Neural crest cell (in vitro differentiated cells): ENCODE measurements around the gene SOAT2. TPM values are rescaled to one million over a fixed set of nuclear protein-coding genes. Genes with fewer than 3 reads are reported as not detected.

ENCODE experiments used
- DNase-seq: peaks from one replicate; pipeline ENCODE4 v3.0.0; 2021; ENCODE audit warnings: low read depth, mixed read lengths, low spot score
- H3K27ac Mint-ChIP-seq: one replicate; pipeline ENCODE4 v1.8.0; 2021; ENCODE audit warnings: mild to moderate bottlenecking, mixed read lengths; ENCODE audit not compliant: unreplicated experiment
- H3K27me3 Mint-ChIP-seq: 2 replicates; pipeline ENCODE4 v1.8.0; 2021; ENCODE audit warnings: low read depth, mild to moderate bottlenecking, mixed read lengths
- H3K36me3 Mint-ChIP-seq: 2 replicates; pipeline ENCODE4 v1.8.0; 2021; ENCODE audit warnings: low read depth, mild to moderate bottlenecking, mixed read lengths
- H3K4me1 Mint-ChIP-seq: 2 replicates; pipeline ENCODE4 v1.8.0; 2021; ENCODE audit warnings: mixed read lengths
- H3K4me3 Mint-ChIP-seq: one replicate; pipeline ENCODE4 v1.8.0; 2021; ENCODE audit warnings: mild to moderate bottlenecking, mixed read lengths
- H3K9me3 Mint-ChIP-seq: 2 replicates; pipeline ENCODE4 v1.8.0; 2021; ENCODE audit warnings: mixed read lengths
- CTCF ChIP-seq: fragments of 200-600 bp; sonication (generic); conservative IDR thresholded peaks from 2 replicates; pipeline ENCODE4 v1.5.0; 2021; ENCODE audit warnings: antibody characterized with exemption, mild to moderate bottlenecking
- total RNA-seq: library from RNA; stranded (reverse); gene quantifications from 2 replicates; pipeline ENCODE4 v1.2.1, GENCODE V29; 2021

SOAT2 gene
- total RNA-seq, 1 donor from 2014 or later = not detected

GRCh38 chr12:53070877-53071492, 32.3 kb upstream of the SOAT2 start:
- H3K36me3 Mint-ChIP-seq = peaks cover 15% of the 10 kb centered on the region
- no peaks in the 10 kb centered on the region for H3K27me3 Mint-ChIP-seq
- no peak overlapping the region for H3K4me3 Mint-ChIP-seq
- TF ChIP-seq CTCF = no peak
- H3K27ac Mint-ChIP-seq = no peak overlapping the region
- H3K9me3 Mint-ChIP-seq = no peaks in the 10 kb centered on the region
- DNase-seq = no peak
- peaks cover 37% of the 10 kb centered on the region for H3K4me1 Mint-ChIP-seq

- H3K27me3 Mint-ChIP-seq = no peaks in the 10 kb centered on the region
- peak overlapping the region; percentile 66 for H3K27ac Mint-ChIP-seq
- no peak for DNase-seq
These were observed 31.4 kb upstream of the SOAT2 start for GRCh38 chr12:53071591-53072551.

GRCh38 chr12:53073881-53074280, 29.4 kb upstream of the SOAT2 start:
- H3K27ac Mint-ChIP-seq = no peak overlapping the region
- peaks cover 46% of the 10 kb centered on the region for H3K4me1 Mint-ChIP-seq
- peak overlapping the region; percentile 41 for H3K4me3 Mint-ChIP-seq
- no peak for TF ChIP-seq CTCF
- H3K9me3 Mint-ChIP-seq = no peaks in the 10 kb centered on the region
- H3K36me3 Mint-ChIP-seq = peaks cover 15% of the 10 kb centered on the region
- no peak for DNase-seq
- H3K27me3 Mint-ChIP-seq = no peaks in the 10 kb centered on the region

More at GRCh38 chr12:53071591-53072551, 31.4 kb upstream of the SOAT2 start:
- Mint-ChIP-seq H3K4me1 (peaks cover 33% of the 10 kb centered on the region), H3K9me3 (no peaks in the 10 kb centered on the region), H3K36me3 (peaks cover 15% of the 10 kb centered on the region), H3K4me3 (peak overlapping the region; percentile 69)
- no peak for TF ChIP-seq CTCF

- H3K27ac Mint-ChIP-seq = no peak overlapping the region
- no peaks in the 10 kb centered on the region for H3K27me3 Mint-ChIP-seq
- DNase-seq = no peak
- H3K36me3 Mint-ChIP-seq = peaks cover 15% of the 10 kb centered on the region
- no peaks in the 10 kb centered on the region for H3K9me3 Mint-ChIP-seq
- H3K4me1 Mint-ChIP-seq = peaks cover 51% of the 10 kb centered on the region
- peak overlapping the region; percentile 41 for H3K4me3 Mint-ChIP-seq
- TF ChIP-seq CTCF = no peak
These were observed 28.8 kb upstream of the SOAT2 start for GRCh38 chr12:53074283-53074998.

GRCh38 chr12:53074999-53075370, 28.3 kb upstream of the SOAT2 start:
- no peak for DNase-seq
- peaks cover 56% of the 10 kb centered on the region for H3K4me1 Mint-ChIP-seq
- H3K9me3 Mint-ChIP-seq = no peaks in the 10 kb centered on the region
- no peak overlapping the region for H3K27ac Mint-ChIP-seq
- H3K27me3 Mint-ChIP-seq = no peaks in the 10 kb centered on the region
- H3K36me3 Mint-ChIP-seq = peaks cover 15% of the 10 kb centered on the region
- no peak for TF ChIP-seq CTCF
- no peak overlapping the region for H3K4me3 Mint-ChIP-seq
